HG03469 (cell line): ENCODE results near the gene TMEM50B.
"Not testable (repeated sequence)": the region's sequence is repeated elsewhere in the genome, so short reads cannot be mapped to it uniquely, and the experiment has no call there.

Experiments used
- ATAC-seq: cut with Tn5 transposase; IDR thresholded peaks from one replicate; pipeline ENCODE4 v1.9.1; 2021; ENCODE audit warnings: mild to moderate bottlenecking, moderate library complexity, moderate number of reproducible peaks; ENCODE audit not compliant: unreplicated experiment

The TMEM50B gene

DNA sequence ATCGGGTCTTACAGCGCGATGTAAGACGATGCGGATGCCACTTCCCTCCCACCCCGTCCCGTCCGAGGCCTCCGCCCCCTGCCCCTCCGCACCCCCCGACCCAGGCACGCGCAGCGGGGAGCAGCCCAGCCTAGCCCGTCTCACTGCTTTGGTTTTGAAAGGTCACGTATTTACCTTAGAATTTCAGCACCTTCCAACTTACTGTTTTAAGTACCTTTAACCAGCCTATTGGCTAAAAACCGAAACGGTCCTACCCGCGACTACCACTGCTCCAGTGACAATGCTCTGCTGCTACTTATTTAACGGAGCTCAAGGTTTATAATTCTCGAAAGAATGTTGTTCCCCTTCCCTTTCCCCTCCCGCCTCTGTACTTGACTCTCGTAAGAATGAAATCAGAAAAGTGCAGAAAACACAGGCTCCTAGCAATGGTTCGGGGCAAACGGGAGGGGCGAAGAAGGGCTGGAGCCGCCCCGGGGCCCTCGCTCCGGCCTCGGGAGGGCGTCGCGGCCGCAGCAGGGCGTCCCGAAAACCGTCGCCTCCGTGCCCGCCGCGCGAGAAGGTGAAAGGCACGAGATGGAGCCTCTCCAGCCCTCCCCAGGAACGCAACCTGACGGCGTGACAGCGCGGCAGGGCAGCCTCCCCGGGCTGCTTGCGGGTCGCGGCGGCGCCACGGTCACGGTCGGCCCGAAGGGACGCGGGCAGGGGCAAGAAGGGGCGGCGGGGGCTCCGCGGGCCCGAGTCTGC is 667 bp downstream of the TMEM50B start:
- ATAC-seq = no peak

GRCh38 chr21:33478182-33478581 is 1.6 kb downstream of the TMEM50B start:
- ATAC-seq = no peak

- ATAC-seq = no peak
Measured at GRCh38 chr21:33477066-33477465, 2.7 kb downstream of the TMEM50B start.

DNA sequence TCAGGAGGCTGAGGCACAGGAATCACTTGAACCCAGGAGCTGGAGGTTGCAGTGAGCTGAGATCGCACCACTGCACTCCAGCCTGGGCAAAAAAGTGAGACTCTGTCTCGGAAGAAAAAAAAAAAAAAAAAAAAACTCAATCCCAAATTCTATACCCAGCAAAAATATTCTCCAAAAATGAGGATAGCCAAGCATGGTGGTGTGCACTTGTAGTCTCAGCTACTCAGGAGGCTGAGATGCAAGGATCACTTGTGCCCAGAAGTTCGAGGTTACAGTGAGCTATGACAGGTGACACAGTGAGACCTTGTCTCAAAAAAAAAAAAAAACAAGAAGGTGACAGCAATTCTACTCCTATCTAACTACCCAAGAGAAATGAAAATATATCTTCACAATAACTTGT is 6.4 kb downstream of the TMEM50B start:
- ATAC-seq = no peak

- no peak for ATAC-seq
Measured at GRCh38 chr21:33470701-33471100, 9.1 kb downstream of the TMEM50B start.

- ATAC-seq = not testable (repeated sequence)
Measured at GRCh38 chr21:33469183-33469582, 10.6 kb downstream of the TMEM50B start.

GRCh38 chr21:33461538-33462250 is 18.1 kb downstream of the TMEM50B start:
- no peak for ATAC-seq

DNA sequence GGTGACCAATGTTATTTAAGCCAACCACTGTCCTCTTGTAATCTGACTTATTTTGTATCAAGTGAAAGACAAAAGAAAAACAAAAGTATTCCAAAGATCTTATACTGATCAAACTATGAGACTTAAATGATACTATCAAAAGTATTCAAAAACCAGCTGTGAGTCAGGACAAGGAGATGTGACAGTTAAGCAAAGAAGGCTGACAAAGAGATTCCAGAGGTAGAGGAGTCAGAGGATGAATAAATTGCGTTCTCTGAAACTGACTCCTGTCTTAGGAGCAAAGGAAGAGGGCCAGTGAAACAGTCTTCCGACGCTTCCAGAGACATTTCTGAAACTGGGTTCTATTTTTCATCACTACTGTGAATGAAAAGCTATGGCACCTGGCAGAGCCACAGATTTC is 20.9 kb downstream of the TMEM50B start:
- ATAC-seq = no peak

DNA sequence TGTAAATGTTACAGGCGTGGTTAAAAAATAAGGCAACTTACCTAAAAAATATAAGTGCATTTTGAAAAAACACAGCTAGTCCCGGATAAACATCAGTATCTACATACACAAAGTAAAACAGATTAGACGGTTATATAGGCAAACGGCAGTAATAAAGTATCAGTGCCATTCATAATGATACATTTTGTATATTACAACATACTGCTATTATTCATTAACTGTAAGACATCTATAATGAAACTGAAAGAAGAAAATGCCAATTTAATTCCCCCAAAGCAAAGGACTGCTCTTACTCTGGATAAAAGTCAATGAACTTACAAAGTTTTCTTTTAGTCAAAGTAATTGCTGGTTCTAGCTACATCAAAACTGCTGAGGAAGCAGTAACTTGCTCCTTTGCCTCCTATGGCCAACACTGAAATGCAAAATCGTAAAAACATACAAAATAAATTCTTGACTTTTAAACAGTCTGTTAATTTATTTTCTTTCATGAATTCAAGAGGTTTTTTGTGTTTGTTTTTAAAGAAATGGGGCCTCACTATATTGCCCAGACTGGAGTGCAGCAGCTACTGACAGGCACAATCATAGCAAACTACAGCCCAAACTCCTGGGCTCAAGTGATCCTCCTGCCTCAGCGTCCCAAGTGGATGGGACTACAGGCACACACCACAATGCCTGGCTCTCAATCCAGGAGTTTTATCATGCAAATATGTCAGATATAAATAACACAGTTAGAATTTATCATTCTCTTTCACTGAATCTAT is 23.9 kb downstream of the TMEM50B start:
- no peak for ATAC-seq

DNA sequence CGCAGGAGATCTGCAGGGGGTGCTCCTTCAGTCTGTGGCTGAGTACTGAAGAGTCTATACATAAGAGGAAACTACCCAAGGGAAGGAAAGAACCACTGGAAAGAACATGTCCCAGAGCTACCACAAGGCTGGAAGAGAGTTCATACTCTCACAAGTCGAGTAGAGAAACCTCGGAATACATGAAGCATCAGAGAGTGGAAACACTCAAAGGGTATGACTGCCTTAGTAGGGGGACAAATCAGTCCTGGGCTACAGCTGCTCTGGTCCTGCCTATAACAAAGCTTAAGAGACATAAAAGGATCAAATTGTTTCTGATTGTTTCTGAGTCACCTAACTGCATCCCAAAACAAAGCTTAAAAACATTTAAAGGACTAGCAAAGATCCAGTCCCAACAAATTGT is 27.4 kb downstream of the TMEM50B start:
- no peak for ATAC-seq

GRCh38 chr21:33451634-33452071 is 28.1 kb downstream of the TMEM50B start:
- no peak for ATAC-seq

DNA sequence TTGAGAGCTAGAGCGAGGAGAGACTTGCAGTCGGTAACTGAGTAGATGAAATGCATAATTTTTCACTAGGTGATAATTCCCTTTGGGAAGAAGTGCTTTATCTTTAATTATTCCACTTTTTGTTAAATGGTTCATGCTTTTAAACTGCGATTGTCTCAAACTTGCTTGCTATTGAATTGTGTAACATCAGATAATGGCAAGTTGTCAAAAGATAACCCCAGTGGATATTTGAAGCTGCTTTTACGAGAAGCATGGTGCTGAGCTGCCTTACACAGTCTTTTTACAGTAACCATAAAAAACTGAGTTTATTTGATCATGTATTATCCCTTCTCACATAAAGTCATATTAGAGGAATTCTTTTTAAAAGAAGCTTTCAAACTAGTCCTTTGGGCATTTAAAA is 30.2 kb downstream of the TMEM50B start:
- no peak for ATAC-seq

DNA sequence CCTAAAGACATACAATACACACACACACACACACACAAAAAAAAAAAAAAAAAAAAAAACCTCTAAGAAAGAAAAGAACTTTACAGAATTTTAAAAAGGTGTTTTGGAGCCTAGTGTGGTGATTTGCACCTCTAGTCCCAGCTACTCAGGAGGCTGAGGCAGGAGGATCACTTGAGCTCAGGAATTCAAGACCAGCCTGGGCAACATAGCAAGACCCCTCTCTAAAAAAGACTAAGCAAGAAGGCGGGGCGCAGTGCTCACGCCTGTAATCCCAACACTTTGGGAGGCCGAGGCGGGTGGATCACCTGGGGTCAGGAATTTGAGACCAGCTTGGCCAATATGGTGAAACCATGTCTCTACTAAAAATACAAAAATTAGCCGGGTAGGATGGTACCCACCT is 33.2 kb downstream of the TMEM50B start:
- not testable (repeated sequence) for ATAC-seq

DNA sequence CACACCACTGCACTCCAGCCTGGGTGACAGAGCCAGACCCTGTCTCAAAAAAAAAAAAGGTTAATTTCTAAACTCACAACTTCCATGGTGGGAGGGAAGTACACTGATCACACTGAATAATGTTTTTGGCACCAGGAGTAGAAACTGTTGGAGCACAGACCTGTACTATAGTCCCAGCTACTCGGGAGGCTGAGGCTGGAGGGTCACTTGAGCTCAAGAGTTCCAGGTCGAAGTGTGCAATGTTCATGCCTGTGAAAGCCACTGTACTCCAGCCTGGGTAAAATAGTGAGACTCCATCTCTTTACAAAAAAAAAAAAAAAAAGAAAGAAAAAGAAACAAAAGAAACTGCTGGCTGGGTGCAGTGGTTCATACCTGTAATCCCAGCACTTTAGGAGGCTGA is 35.3 kb downstream of the TMEM50B start:
- ATAC-seq = no peak

DNA sequence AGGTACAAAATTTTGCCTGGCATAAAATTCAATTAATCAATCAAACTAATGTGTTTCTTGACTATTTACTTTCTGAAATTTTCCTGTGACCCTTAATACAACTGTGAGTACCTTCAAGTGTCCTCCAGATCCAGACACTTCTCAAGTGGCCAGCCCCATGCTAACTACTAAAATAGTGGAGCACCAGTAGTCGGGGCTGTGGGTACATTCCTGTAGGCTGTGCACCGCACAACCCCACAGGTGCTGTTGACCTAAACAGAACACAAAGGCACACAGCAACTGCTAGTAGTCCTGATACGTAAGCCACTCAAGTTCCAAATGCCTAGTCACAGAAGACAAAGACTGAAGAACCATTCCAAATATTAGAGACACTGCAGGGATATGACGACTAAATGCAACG is 36.6 kb downstream of the TMEM50B start:
- no peak for ATAC-seq

DNA sequence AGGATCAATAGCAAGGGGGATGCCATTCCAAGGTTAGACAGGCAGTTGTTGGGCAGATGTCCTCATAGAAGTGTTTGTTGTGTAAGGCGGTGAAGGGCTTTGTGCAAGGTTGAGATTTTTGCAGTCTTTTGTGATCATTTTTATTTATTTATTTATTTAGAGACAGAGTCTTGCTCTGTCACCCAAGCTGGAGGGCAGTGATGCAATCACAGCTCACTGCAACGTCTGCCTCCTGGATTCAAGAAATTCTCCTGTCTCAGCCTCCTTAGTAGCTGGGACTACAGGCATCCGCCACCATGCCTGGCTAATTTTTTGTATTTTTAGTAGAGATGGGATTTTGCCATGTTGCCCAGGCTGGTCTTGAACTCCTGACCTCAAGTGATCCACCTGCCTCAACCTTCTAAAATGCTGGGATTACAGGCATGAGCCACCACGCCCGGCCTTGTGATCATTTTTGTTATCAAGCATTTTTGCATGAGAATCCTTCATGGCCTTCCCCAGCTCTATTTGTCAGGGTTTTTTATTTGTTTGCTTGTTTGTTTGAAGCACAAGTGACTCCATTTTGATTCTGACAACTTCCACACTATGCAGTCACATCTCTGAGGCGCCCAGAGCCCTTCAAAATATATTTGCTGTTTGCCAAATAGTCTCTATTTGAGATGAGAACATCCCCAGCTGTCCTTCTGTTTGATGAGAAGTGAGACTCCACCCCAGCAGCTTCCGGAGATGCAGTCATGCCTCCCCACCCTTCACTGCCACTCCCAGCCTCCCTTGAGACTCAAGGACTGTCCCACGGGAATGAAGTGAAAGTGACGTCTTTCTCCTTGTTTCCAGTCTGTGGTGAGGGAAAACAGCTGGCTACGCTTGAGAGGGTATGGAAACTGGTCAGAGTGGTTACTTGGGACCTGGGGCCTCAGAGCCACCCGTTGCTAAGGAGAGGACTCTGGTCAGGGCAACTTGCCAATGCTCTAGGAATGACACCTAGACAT is 38.0 kb downstream of the TMEM50B start:
- ATAC-seq = no peak

DNA sequence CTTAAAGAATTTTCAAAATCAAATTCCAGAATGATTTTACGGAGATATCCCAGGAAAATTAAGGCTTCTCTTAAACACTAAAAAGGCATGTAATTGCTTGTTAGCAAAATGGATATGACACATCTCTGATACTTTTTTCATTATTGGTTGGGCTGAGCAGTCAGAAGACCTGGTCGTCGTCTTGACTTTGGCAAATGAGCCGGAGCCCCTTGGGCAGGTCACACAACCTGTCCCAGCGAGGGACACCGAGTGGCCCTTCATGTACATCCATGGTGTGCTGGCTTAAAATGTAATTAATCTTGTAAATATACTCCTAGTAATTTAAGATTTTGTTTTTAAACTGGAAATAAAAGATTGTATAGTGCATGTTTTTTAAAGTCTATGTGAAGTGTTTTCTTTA is 42.6 kb downstream of the TMEM50B start:
- ATAC-seq = no peak

GRCh38 chr21:33434770-33435360 is 44.9 kb downstream of the TMEM50B start:
- ATAC-seq = peak; percentile 78

- ATAC-seq = no peak
Measured at GRCh38 chr21:33433425-33434114, 46.2 kb downstream of the TMEM50B start.

DNA sequence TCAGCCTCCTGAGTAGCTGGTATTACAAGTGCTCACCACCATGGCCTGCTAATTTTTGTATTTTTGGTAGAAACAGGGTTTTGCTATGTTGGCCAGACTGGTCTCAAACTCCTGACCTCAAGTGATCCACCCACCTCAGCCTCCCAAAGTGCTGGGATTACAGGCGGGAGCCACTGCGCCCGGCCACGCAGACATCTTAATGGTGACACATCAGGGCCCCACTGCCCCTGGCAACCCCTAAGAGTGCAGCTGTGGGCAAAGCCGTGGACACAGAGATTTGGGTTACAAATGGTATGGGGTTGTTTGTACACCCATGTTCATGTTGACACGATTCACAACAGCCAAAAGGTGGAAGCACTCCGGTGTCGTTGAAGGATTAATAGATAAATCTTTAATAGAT is 46.8 kb downstream of the TMEM50B start:
- no peak for ATAC-seq
